IMR-90 (cell line): Measurements from ENCODE around the gene GPX3. TPM values are rescaled to one million over a fixed set of nuclear protein-coding genes. Genes with fewer than 3 reads are reported as not detected.

Experiments
- ATAC-seq: fragments of 200-7000 bp; cut with Tn5 transposase; 2 replicates; pipeline ENCODE4 v1.9.1; 2020; ENCODE audit warnings: low read depth, mild to moderate bottlenecking, moderate library complexity
- BruUV-seq: library from RNA; stranded (reverse); fragments of 400-500 nt; replicated peaks from 2 replicates; lab custom pipeline; 2021; lab: Mats Ljungman, UMichigan
- CTCF ChIA-PET: fragments of 300-600 bp; formaldehyde crosslinking; extraction: SDS; loops from one replicate; lab custom pipeline; 2021; ENCODE audit warnings: antibody characterized with exemption; lab: Yijun Ruan, JAX
- POLR2A ChIA-PET: fragments of 300-600 bp; sonication (Branson Sonifier 250); formaldehyde crosslinking; loops from one replicate; lab custom pipeline; 2022; ENCODE audit warnings: antibody characterized with exemption; ENCODE audit not compliant: unreplicated experiment; lab: Charles Lee
- DNase-seq: peaks from one replicate; pipeline ENCODE4 v3.0.0; 2013
- H2AFZ ChIP-seq: replicated peaks from 2 replicates; pipeline ENCODE3; 2013; ENCODE audit warnings: low read length, mild to moderate bottlenecking; ENCODE audit not compliant: poor library complexity
- H2AK5ac ChIP-seq: 2 replicates; pipeline ENCODE4 v1.6.1; 2013; ENCODE audit warnings: low read depth, low read length, inconsistent platforms
- H2AK9ac ChIP-seq: replicated peaks from 2 replicates; pipeline ENCODE3; 2013; ENCODE audit warnings: mild to moderate bottlenecking, low read depth, low read length, moderate library complexity; ENCODE audit not compliant: poor library complexity
- H2BK120ac ChIP-seq: 2 replicates; pipeline ENCODE4 v1.6.1; 2013; ENCODE audit warnings: low read depth, low read length, inconsistent platforms
- H2BK15ac ChIP-seq: 3 replicates; pipeline ENCODE4 v1.6.1; 2013; ENCODE audit warnings: low read depth, low read length, inconsistent platforms
- H2BK20ac ChIP-seq: 2 replicates; pipeline ENCODE4 v1.6.1; 2013; ENCODE audit warnings: low read depth, mild to moderate bottlenecking, inconsistent platforms, low read length, moderate library complexity
- H2BK5ac ChIP-seq: 2 replicates; pipeline ENCODE4 v1.6.1; 2013; ENCODE audit warnings: mild to moderate bottlenecking, low read depth, low read length, inconsistent platforms; ENCODE audit not compliant: poor library complexity, severe bottlenecking
- H3K14ac ChIP-seq: replicated peaks from 2 replicates; pipeline ENCODE4 v1.6.1; 2013; ENCODE audit warnings: low read depth, low read length, inconsistent platforms
- H3K18ac ChIP-seq: 2 replicates; pipeline ENCODE4 v1.6.1; 2013; ENCODE audit warnings: low read depth, low read length, control low read depth
- H3K23ac ChIP-seq: 2 replicates; pipeline ENCODE4 v1.6.1; 2013; ENCODE audit warnings: low read depth, low read length, inconsistent platforms
- H3K27ac ChIP-seq: 2 replicates; pipeline ENCODE4 v1.5.1; 2013; ENCODE audit warnings: mild to moderate bottlenecking, control low read depth, low read length; ENCODE audit not compliant: insufficient read depth
- H3K27me3 ChIP-seq: 2 replicates; pipeline ENCODE4 v1.6.1; 2013; ENCODE audit warnings: low read length; ENCODE audit not compliant: control insufficient read depth, insufficient read depth
- H3K36me3 ChIP-seq: 2 replicates; pipeline ENCODE4 v1.6.1; 2013; ENCODE audit warnings: low read length, mixed read lengths; ENCODE audit not compliant: control insufficient read depth, insufficient read depth
- H3K4ac ChIP-seq: 2 replicates; pipeline ENCODE4 v1.6.1; 2013; ENCODE audit warnings: low read depth, low read length, inconsistent platforms
- H3K4me1 ChIP-seq: 2 replicates; pipeline ENCODE4 v1.6.1; 2013; ENCODE audit warnings: low read length, mixed read lengths; ENCODE audit not compliant: control insufficient read depth, insufficient read depth
- H3K4me2 ChIP-seq: 2 replicates; pipeline ENCODE4 v1.6.1; 2013; ENCODE audit warnings: low read depth, mild to moderate bottlenecking, control low read depth, low read length, moderate library complexity
- H3K4me3 ChIP-seq: 2 replicates; pipeline ENCODE4 v1.5.1; 2013; ENCODE audit warnings: low read depth, mild to moderate bottlenecking, control low read depth, low read length, moderate library complexity; ENCODE audit not compliant: insufficient read depth
- H3K56ac ChIP-seq: 2 replicates; pipeline ENCODE4 v1.6.1; 2013; ENCODE audit warnings: low read length, inconsistent platforms; ENCODE audit not compliant: insufficient read depth; ENCODE audit errors: extremely low read depth
- H3K79me1 ChIP-seq, 2 experiments: 2 replicates each; pipeline ENCODE4 v1.6.1; 2013; ENCODE audit warnings: low read length in 2 of 2, inconsistent platforms in 1 of 2, low read depth in 1 of 2
- H3K9ac ChIP-seq: 2 replicates; pipeline ENCODE4 v1.6.1; 2013; ENCODE audit warnings: low read depth, low read length, control low read depth
- H3K9me1 ChIP-seq: 2 replicates; pipeline ENCODE4 v1.6.1; 2013; ENCODE audit warnings: low read length, inconsistent platforms; ENCODE audit not compliant: insufficient read depth
- H3K9me3 ChIP-seq: 2 replicates; pipeline ENCODE4 v1.6.1; 2013; ENCODE audit warnings: low read length; ENCODE audit not compliant: control insufficient read depth, insufficient read depth
- H4K20me1 ChIP-seq: 2 replicates; pipeline ENCODE4 v1.6.1; 2013; ENCODE audit warnings: low read length, inconsistent platforms; ENCODE audit not compliant: insufficient read depth
- H4K5ac ChIP-seq: 2 replicates; pipeline ENCODE4 v1.6.1; 2013; ENCODE audit warnings: mild to moderate bottlenecking, low read depth, low read length, control low read depth
- H4K8ac ChIP-seq, 2 experiments: 2 replicates each; pipeline ENCODE4 v1.6.1; 2013; ENCODE audit warnings: low read depth in 2 of 2, low read length in 2 of 2, control low read depth in 1 of 2, inconsistent platforms in 1 of 2
- H4K91ac ChIP-seq: 2 replicates; pipeline ENCODE4 v1.6.1; 2013; ENCODE audit warnings: low read depth, low read length, inconsistent platforms; ENCODE audit not compliant: insufficient read depth
- BHLHE40 ChIP-seq: fragments of 150-350 bp; IDR thresholded peaks from 2 replicates; pipeline ENCODE4 v1.6.1; 2016; ENCODE audit warnings: mild to moderate bottlenecking, low read depth, low read length
- FOS ChIP-seq: fragments of 150-350 bp; IDR thresholded peaks from 2 replicates; pipeline ENCODE4 v1.6.1; 2016; ENCODE audit warnings: low read depth, low read length
- MAFK ChIP-seq: IDR thresholded peaks from 2 replicates; pipeline ENCODE4 v1.6.1; 2012; ENCODE audit warnings: low read depth, low read length, improper control_type of control experiment
- NFE2L2 ChIP-seq: fragments of 150-350 bp; IDR thresholded peaks from 2 replicates; pipeline ENCODE4 v1.6.1; 2016; ENCODE audit warnings: low read depth, mild to moderate bottlenecking, low read length
- POLR2A ChIP-seq: IDR thresholded peaks from 2 replicates; pipeline ENCODE4 v1.6.1; 2012; ENCODE audit warnings: mild to moderate bottlenecking, low read depth, low read length
- RFX5 ChIP-seq: IDR thresholded peaks from 2 replicates; pipeline ENCODE4 v1.8.0; 2012; ENCODE audit warnings: low read depth, mild to moderate bottlenecking, low read length, moderate library complexity
- WGBS, 2 experiments: methylation state at CpG; one replicate each; pipeline versions ENCODE4 v1.1.5 to v1.1.7; 2013; ENCODE audit warnings: missing lambda C conversion rate in 2 of 2; ENCODE audit not compliant: insufficient read length in 1 of 2; ENCODE audit errors: extremely low coverage in 2 of 2; 5-methylcytosine and 5-hydroxymethylcytosine counted together
- dilution Hi-C: fragments of 300-500 bp; cut with HindIII; formaldehyde crosslinking; loops from one replicate; pipeline ENCODE4 v1.14.3; 2018; ENCODE audit warnings: low sequenced_read_pairs; ENCODE audit not compliant: unreplicated experiment
- in situ Hi-C: fragments of 300-500 bp; cut with MboI; formaldehyde crosslinking; loops from 3 replicates; pipeline ENCODE4 v1.14.3; 2019; ENCODE audit warnings: low sequenced_read_pairs, inconsistent platforms, mixed read lengths
- intact Hi-C: fragments of 100-400 bp; cut with micrococcal nuclease; formaldehyde crosslinking; loops from 2 replicates; pipeline ENCODE4 v1.10.0; 2022
- polyA plus RNA-seq, 3 experiments: library from polyadenylated mRNA; depleted of rRNA; stranded (reverse); fragments of >200 nt; gene quantifications; 2 replicates each; pipeline ENCODE4 v1.2.3, GENCODE V29; 2012; ENCODE audit warnings: low replicate concordance in 1 of 3
- total RNA-seq: library from RNA; depleted of rRNA; stranded (reverse); fragments of >200 nt; gene quantifications from 2 replicates; pipeline ENCODE4 v1.2.3, GENCODE V29; 2012

GPX3 gene
- total and polyA plus RNA-seq, 2 of the 4 experiments (the other 2 are of a cell fraction): 0.36 to 1.0 TPM

GRCh38 chr5:151063142-151063989 is 43.0 kb downstream of the GPX3 start:
- H4K91ac ChIP-seq: peak overlapping the region; percentile 81
- peak overlapping the region; percentile 35 for H3K27ac ChIP-seq
- peak overlapping the region; percentile 94 for H2BK120ac ChIP-seq
- peaks cover 34% of the 10 kb centered on the region for H3K4me1 ChIP-seq
- no TSS peak for BruUV-seq
- no peak overlapping the region for H3K4me3 ChIP-seq
- H2AFZ ChIP-seq: peak overlapping the region; percentile 14
- H2BK20ac ChIP-seq: peak overlapping the region; percentile 91
- POLR2A ChIA-PET: no interaction called here
- peak overlapping the region; percentile 92 for H3K23ac ChIP-seq
- peak overlapping the region; percentile 92 for H3K4ac ChIP-seq
- H4K5ac ChIP-seq: peak overlapping the region; percentile 16
- intact Hi-C loops: no loop called here
- ATAC-seq: peak; percentile 93
- no peak overlapping the region for H3K56ac ChIP-seq
- H3K36me3 ChIP-seq: peaks cover 44% of the 10 kb centered on the region
- peak overlapping the region; percentile 99 for H2AK5ac ChIP-seq
- peak overlapping the region; percentile 64 for H3K4me2 ChIP-seq
- H2BK5ac ChIP-seq: peak overlapping the region; percentile 84
- peak overlapping the region; percentile 65 for H3K18ac ChIP-seq
- no peaks in the 10 kb centered on the region for H3K27me3 ChIP-seq
- peaks cover 52% of the 10 kb centered on the region for H3K9me1 ChIP-seq
- H2AK9ac ChIP-seq: peak overlapping the region; percentile 77
- peaks cover 39% of the 10 kb centered on the region for H4K20me1 ChIP-seq
- TF ChIP-seq RFX5 (no peak), FOS (peak; percentile 88), MAFK (peak; percentile 80), NFE2L2 (peak; percentile 96), POLR2A (no peak), BHLHE40 (peak; percentile 63)
- WGBS, 2 experiments: 85% methylated on average over 3 of the region's 17 CpGs; no CpG with 5 or more reads in 1 of the 2 experiments
- in situ Hi-C loops: no loop called here
- peaks cover 58 to 94% of the 10 kb centered on the region in 2 experiments for H3K79me1 ChIP-seq
- CTCF ChIA-PET: no interaction called here
- peak; percentile 87 for DNase-seq
- peak overlapping the region in 1 of 2 experiments; percentile 82; a peak in 1 of 4 replicates for H4K8ac ChIP-seq
- H3K9ac ChIP-seq: no peak overlapping the region
- dilution Hi-C loops: no loop called here
- no peaks in the 10 kb centered on the region for H3K9me3 ChIP-seq
- H3K14ac ChIP-seq: peak overlapping the region; percentile 81
- H2BK15ac ChIP-seq: peak overlapping the region; percentile 64; the same call in 2 of the 3 replicates
